OCI-LY7 (cell line): Measurements from ENCODE around the gene TAS1R2. TPM values are rescaled to one million over a fixed set of nuclear protein-coding genes. Genes with fewer than 3 reads are reported as not detected.

ENCODE experiments used
- BruUV-seq: library from RNA; stranded (reverse); fragments of 400-500 nt; replicated peaks from 2 replicates; lab custom pipeline; 2021; lab: Mats Ljungman, UMichigan
- CTCF ChIA-PET: fragments of 300-600 bp; sonication (Branson Sonifier 250); formaldehyde crosslinking; loops from one replicate; lab custom pipeline; 2022; ENCODE audit warnings: antibody characterized with exemption; ENCODE audit not compliant: unreplicated experiment; lab: Charles Lee
- POLR2A ChIA-PET: fragments of 300-600 bp; sonication (Branson Sonifier 250); formaldehyde crosslinking; loops from one replicate; lab custom pipeline; 2022; ENCODE audit warnings: antibody characterized with exemption; lab: Charles Lee
- DNase-seq: peaks from one replicate; pipeline ENCODE4 v3.0.0-alpha.2; 2015; ENCODE audit warnings: low spot score
- H2AFZ ChIP-seq: fragments of 200-600 bp; sonication (generic), shearing (Covaris generic); 2 replicates; pipeline ENCODE4 v1.6.1; 2014; ENCODE audit warnings: mild to moderate bottlenecking, antibody characterized with exemption, low read length, moderate library complexity
- H3K27ac ChIP-seq: fragments of 200-600 bp; sonication (generic); 2 replicates; pipeline ENCODE4 v1.5.1; 2014; ENCODE audit warnings: mixed run types, low read depth, mild to moderate bottlenecking, moderate library complexity, low read length, inconsistent platforms; ENCODE audit not compliant: poor library complexity, severe bottlenecking
- H3K36me3 ChIP-seq: fragments of 200-600 bp; sonication (generic); 2 replicates; pipeline ENCODE4 v1.6.1; 2014; ENCODE audit warnings: mild to moderate bottlenecking, antibody characterized with exemption, low read length, moderate library complexity, mixed read lengths; ENCODE audit not compliant: insufficient read depth
- H3K4me1 ChIP-seq: fragments of 200-600 bp; sonication (generic); 2 replicates; pipeline ENCODE4 v1.5.1; 2014; ENCODE audit warnings: mild to moderate bottlenecking, low read length; ENCODE audit not compliant: insufficient read depth, poor library complexity, severe bottlenecking
- H3K4me2 ChIP-seq: fragments of 200-600 bp; sonication (generic); 2 replicates; pipeline ENCODE4 v1.6.1; 2014; ENCODE audit warnings: mild to moderate bottlenecking, low read length
- H3K4me3 ChIP-seq: fragments of 200-600 bp; sonication (generic); 2 replicates; pipeline ENCODE4 v1.5.1; 2014; ENCODE audit warnings: mild to moderate bottlenecking, low read depth, low read length; ENCODE audit not compliant: poor library complexity, severe bottlenecking
- H3K79me2 ChIP-seq: fragments of 200-600 bp; sonication (generic); 2 replicates; pipeline ENCODE4 v1.6.1; 2016; ENCODE audit warnings: low read depth, mild to moderate bottlenecking, low read length, moderate library complexity, mixed read lengths; ENCODE audit not compliant: insufficient read depth
- H3K9me2 ChIP-seq: fragments of 200-600 bp; sonication (generic); 2 replicates; pipeline ENCODE4 v1.6.1; 2016; ENCODE audit warnings: mild to moderate bottlenecking, low read length, mixed read lengths; ENCODE audit not compliant: insufficient read depth
- H3K9me3 ChIP-seq: fragments of 200-600 bp; sonication (generic); 2 replicates; pipeline ENCODE4 v1.6.1; 2014; ENCODE audit warnings: mild to moderate bottlenecking, mixed run types, low read length, mixed read lengths
- H4K20me1 ChIP-seq: fragments of 200-600 bp; sonication (generic); 2 replicates; pipeline ENCODE4 v1.6.1; 2014; ENCODE audit warnings: mild to moderate bottlenecking, antibody characterized with exemption, low read length, moderate library complexity, mixed read lengths; ENCODE audit not compliant: insufficient read depth
- CTCF ChIP-seq: fragments of 200-600 bp; sonication (generic); conservative IDR thresholded peaks from 2 replicates; pipeline ENCODE4 v1.5.1; 2014; ENCODE audit warnings: mild to moderate bottlenecking, antibody characterized with exemption, low read length, moderate library complexity, mixed read lengths
- EZH2phosphoT487 ChIP-seq: fragments of 200-600 bp; sonication (generic); IDR thresholded peaks from 2 replicates; pipeline ENCODE4 v1.6.1; 2018; ENCODE audit warnings: low read depth, borderline replicate concordance, mild to moderate bottlenecking, mixed run types, antibody characterized with exemption, low read length, moderate library complexity, mixed read lengths
- intact Hi-C: fragments of 100-400 bp; cut with micrococcal nuclease; formaldehyde crosslinking; loops from one replicate; pipeline ENCODE4 v1.10.0; 2022; ENCODE audit not compliant: unreplicated experiment
- total RNA-seq, 2 experiments: library from RNA; depleted of rRNA in 1 of 2; stranded (reverse); fragments of >200 nt in 1 of 2; shearing (Covaris generic) in 1 of 2; gene quantifications; 2 replicates each; pipeline ENCODE4 v1.2.3, GENCODE V29; 2014 to 2022

The TAS1R2 gene
- total RNA-seq, 2 experiments from 2014 or later: not detected

GRCh38 chr1:18884727-18885126 lies 25.3 kb upstream of the TAS1R2 start:
- TF ChIP-seq EZH2phosphoT487 (no peak), CTCF (no peak)
- ChIA-PET POLR2A (no interaction called here), CTCF (interaction anchor here (0.6 to 1.1 kb wide), 4 partner anchors 8 to 311 kb away, joined by 3 to 4 read pairs (median 3); no protein-coding TSS in a partner anchor)
- Histone ChIP-seq H3K9me2 (no peaks in the 10 kb centered on the region), H4K20me1 (no peaks in the 10 kb centered on the region), H3K4me1 (no peaks in the 10 kb centered on the region), H3K79me2 (no peaks in the 10 kb centered on the region), H3K4me2 (no peak overlapping the region), H3K4me3 (no peak overlapping the region), H3K9me3 (no peaks in the 10 kb centered on the region), H2AFZ (no peak overlapping the region), H3K27ac (no peak overlapping the region), H3K36me3 (no peaks in the 10 kb centered on the region)
- DNase-seq: no peak
- intact Hi-C loops: no loop called here
- BruUV-seq: no TSS peak

- intact Hi-C loops: no loop called here
- POLR2A ChIA-PET: interaction anchor here (0.7 kb wide), 1 partner anchor 267 kb away, joined by 3 read pairs; no protein-coding TSS in a partner anchor
- no TSS peak for BruUV-seq
Measured at GRCh38 chr1:18884419-18884717, 24.9 kb upstream of the TAS1R2 start.

More at GRCh38 chr1:18884419-18884717, 24.9 kb upstream of the TAS1R2 start:
- H3K9me2 ChIP-seq: no peaks in the 10 kb centered on the region
- H2AFZ ChIP-seq: no peak overlapping the region
- H4K20me1 ChIP-seq: no peaks in the 10 kb centered on the region
- DNase-seq: no peak
- no peak overlapping the region for H3K4me3 ChIP-seq
- no peak overlapping the region for H3K4me2 ChIP-seq
- H3K36me3 ChIP-seq: no peaks in the 10 kb centered on the region
- H3K27ac ChIP-seq: no peak overlapping the region
- CTCF ChIA-PET: interaction anchor here (0.6 to 1.1 kb wide), 4 partner anchors 9 to 312 kb away, joined by 3 to 4 read pairs (median 3); no protein-coding TSS in a partner anchor
- no peaks in the 10 kb centered on the region for H3K9me3 ChIP-seq
- H3K79me2 ChIP-seq: no peaks in the 10 kb centered on the region
- H3K4me1 ChIP-seq: no peaks in the 10 kb centered on the region
- TF ChIP-seq CTCF (peak; percentile 52; the same call in 1 of the 2 replicates), EZH2phosphoT487 (no peak)
